RWPE1 (cell line): ENCODE data around the gene C2orf81.
"Not testable (repeated sequence)": the region's sequence is repeated elsewhere in the genome, so short reads cannot be mapped to it uniquely, and the experiment has no call there.

ENCODE experiments used
- CTCF ChIA-PET: fragments of 350-600 bp; sonication (Branson Sonifier 250); formaldehyde crosslinking; extraction: SDS; loops from one replicate; lab custom pipeline; 2021; lab: Yijun Ruan, JAX
- POLR2A ChIA-PET: fragments of 400-600 bp; formaldehyde crosslinking; extraction: SDS; loops from one replicate; lab custom pipeline; 2020; ENCODE audit warnings: antibody characterized with exemption; ENCODE audit not compliant: low non-redundant PET; lab: Yijun Ruan, JAX
- DNase-seq: peaks from one replicate; pipeline ENCODE4 v3.0.0; 2012; ENCODE audit warnings: low spot score
- H3K27ac ChIP-seq: fragments of 450-650 bp; 2 replicates; pipeline ENCODE4 v1.5.1; 2017
- CTCF ChIP-seq: fragments of 450-650 bp; conservative IDR thresholded peaks from 2 replicates; pipeline ENCODE4 v1.5.1; 2017; ENCODE audit warnings: low read depth, mild to moderate bottlenecking

The C2orf81 gene

GRCh38 chr2:74427551-74427950 lies 6.1 kb upstream of the C2orf81 start:
- H3K27ac ChIP-seq: peak overlapping the region; percentile 94
- POLR2A ChIA-PET: no interaction called here
- CTCF ChIA-PET: interaction anchor here (0.5 kb wide), 1 partner anchor 12 kb away, joined by 3 read pairs; no protein-coding TSS in a partner anchor
- no peak for DNase-seq
- TF ChIP-seq CTCF: no peak

DNA sequence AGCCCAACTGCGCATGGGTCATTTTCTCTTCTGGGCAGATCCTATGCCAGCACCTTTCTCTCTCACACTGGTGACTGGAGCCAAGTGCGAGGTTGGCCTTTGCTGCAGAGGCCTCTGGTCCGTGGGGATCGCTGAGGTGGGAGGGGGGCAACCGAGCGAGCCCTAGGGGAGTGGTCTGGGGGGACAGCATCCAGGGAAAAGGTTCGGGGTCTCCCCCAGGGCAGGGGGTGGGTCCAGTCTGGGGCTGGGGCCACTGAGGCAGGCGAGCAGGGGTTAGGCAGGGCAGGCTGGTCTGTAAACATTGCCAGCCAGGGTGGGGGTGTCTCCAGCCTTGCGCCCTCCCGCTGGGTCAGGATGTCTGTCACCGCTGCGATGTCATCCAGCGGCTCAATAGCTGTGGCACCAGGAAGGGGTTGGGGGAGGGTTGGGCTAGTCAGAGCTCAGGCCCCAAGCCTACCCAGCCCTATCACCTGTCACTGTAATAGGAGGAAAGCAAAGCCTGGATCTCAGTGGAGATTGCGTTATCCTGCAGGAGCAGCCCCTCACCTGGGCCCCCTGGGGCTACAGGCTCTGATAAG lies 4.9 kb upstream of the C2orf81 start:
- DNase-seq: no peak
- CTCF ChIA-PET: interaction anchor here (0.6 kb wide), 1 partner anchor 24 kb away, joined by 3 read pairs; no protein-coding TSS in a partner anchor

DNA sequence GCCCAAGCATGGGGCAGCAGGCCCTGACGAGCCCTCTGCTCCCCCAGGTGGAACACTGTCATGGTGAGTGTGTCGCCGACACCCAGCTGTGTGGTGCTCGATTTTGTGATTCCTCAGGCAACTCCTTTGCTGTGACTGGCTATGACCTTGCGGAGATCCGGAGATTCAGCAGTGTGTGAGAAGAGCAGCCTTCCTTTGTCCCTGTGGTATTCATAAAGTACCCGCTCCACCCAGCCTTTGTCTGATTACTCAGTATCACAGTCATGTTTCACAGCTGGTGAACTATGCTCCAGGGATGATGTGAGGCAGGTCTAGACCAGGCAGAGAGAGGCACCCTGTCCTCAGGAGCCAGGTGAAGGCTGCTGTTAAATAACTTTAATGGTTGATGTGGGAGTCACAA lies 4.1 kb upstream of the C2orf81 start:
- peak overlapping the region; percentile 94 for H3K27ac ChIP-seq
- POLR2A ChIA-PET: no interaction called here
- DNase-seq: peak; percentile 94
- no peak for TF ChIP-seq CTCF
- CTCF ChIA-PET: interaction anchor here (0.6 kb wide), 1 partner anchor 23 kb away, joined by 3 read pairs; no protein-coding TSS in a partner anchor

More for the DNA sequence above, 4.9 kb upstream of the C2orf81 start:
- peak overlapping the region; percentile 94 for H3K27ac ChIP-seq
- no peak for TF ChIP-seq CTCF
- POLR2A ChIA-PET: no interaction called here

GRCh38 chr2:74424995-74425406 lies 3.6 kb upstream of the C2orf81 start:
- POLR2A ChIA-PET: no interaction called here
- DNase-seq: no peak
- no peak for TF ChIP-seq CTCF
- H3K27ac ChIP-seq: peak overlapping the region; percentile 94
- CTCF ChIA-PET: no interaction called here

DNA sequence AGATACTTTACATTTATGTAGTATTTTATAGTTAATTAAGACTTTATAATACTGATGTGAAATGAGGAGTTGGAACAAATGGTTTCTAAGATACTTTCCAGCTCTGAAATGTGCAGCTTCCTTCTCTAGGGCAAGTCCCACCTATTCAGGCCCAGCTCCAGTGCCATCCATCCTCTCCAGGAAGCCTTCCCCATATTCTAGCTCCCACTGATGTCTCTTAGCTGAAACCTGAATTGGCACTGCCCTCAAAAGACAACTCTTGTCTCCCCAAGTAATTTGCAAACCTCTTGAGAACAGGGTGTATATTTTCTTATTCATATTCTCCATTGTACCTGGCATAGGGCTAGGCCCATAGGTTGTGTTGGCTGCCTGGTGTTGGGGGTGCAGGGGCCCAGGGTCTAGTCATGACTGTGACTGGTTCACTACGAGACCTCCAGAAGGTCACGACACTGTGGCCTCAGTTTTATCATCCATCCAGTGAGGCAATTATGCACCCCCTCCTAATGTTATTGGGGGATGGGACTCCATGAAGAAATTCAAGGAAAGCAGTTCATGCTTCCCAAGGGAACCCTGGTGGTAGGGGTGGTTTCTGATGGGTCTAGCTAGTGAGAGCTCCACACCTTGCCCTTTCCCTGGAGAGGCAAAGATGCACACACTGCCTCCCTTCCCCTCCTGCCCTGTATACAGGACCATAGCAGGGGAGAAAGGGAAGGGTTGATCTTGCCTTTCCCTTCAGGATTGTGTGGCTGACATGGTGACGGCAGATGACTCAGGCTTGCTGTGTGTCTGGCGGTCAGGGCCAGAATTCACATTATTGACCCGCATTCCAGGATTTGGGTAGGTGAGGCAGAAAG lies 2.9 kb upstream of the C2orf81 start:
- ChIA-PET POLR2A (no interaction called here), CTCF (no interaction called here)
- peak; percentile 33 for DNase-seq
- H3K27ac ChIP-seq: peak overlapping the region; percentile 94
- no peak for TF ChIP-seq CTCF

GRCh38 chr2:74423231-74424095 lies 2.0 kb upstream of the C2orf81 start:
- ChIA-PET POLR2A (no interaction called here), CTCF (no interaction called here)
- DNase-seq: no peak
- no peak for TF ChIP-seq CTCF
- peak overlapping the region; percentile 94 for H3K27ac ChIP-seq

GRCh38 chr2:74420443-74421103 lies 846 bp downstream of the C2orf81 start:
- POLR2A ChIA-PET, DNase-seq: not testable (repeated sequence)
- H3K27ac ChIP-seq: peak overlapping the region; percentile 94
- CTCF ChIA-PET: interaction anchor here (1.0 kb wide), 1 partner anchor 29 kb away, joined by 3 read pairs; no protein-coding TSS in a partner anchor
